Measurements from ENCODE around the gene RAB36. TPM values are rescaled to one million over a fixed set of nuclear protein-coding genes. Genes with fewer than 3 reads are reported as not detected.

Gene RAB36
- total RNA-seq, 1 donor from 2014 or later = 2.2 TPM

GRCh38 chr22:23187211-23187610 is 41.9 kb downstream of the RAB36 start:
- peak overlapping the region; percentile 2 for H3K4me3 Mint-ChIP-seq (ENCODE audit: unreplicated experiment)
- peaks cover 64% of the 10 kb centered on the region for H3K4me1 Mint-ChIP-seq (ENCODE audit: unreplicated experiment)
- no peaks in the 10 kb centered on the region for H3K9me3 Mint-ChIP-seq (ENCODE audit: unreplicated experiment)
- no peak for TF ChIP-seq CTCF (IDR thresholded peaks at IDR 0.05; ENCODE audit: unreplicated experiment)
- DNase-seq (ENCODE audit: low spot score) = no peak
- peaks cover 10% of the 10 kb centered on the region for H3K27me3 Mint-ChIP-seq (ENCODE audit: unreplicated experiment)
- no peak overlapping the region for H3K27ac Mint-ChIP-seq (ENCODE audit: unreplicated experiment)
- H3K36me3 Mint-ChIP-seq (ENCODE audit: low read depth, unreplicated experiment) = peaks cover 17% of the 10 kb centered on the region

- H3K27ac Mint-ChIP-seq (ENCODE audit: unreplicated experiment) = no peak overlapping the region
- H3K4me3 Mint-ChIP-seq (ENCODE audit: unreplicated experiment) = no peak overlapping the region
- TF ChIP-seq CTCF (IDR thresholded peaks at IDR 0.05; ENCODE audit: unreplicated experiment) = no peak
- H3K4me1 Mint-ChIP-seq (ENCODE audit: unreplicated experiment) = peaks cover 55% of the 10 kb centered on the region
- peaks cover 14% of the 10 kb centered on the region for H3K36me3 Mint-ChIP-seq (ENCODE audit: low read depth, unreplicated experiment)
- no peaks in the 10 kb centered on the region for H3K9me3 Mint-ChIP-seq (ENCODE audit: unreplicated experiment)
- peaks cover 10% of the 10 kb centered on the region for H3K27me3 Mint-ChIP-seq (ENCODE audit: unreplicated experiment)
- no peak for DNase-seq (ENCODE audit: low spot score)
Measured at GRCh38 chr22:23187871-23188700, 42.8 kb downstream of the RAB36 start.

GRCh38 chr22:23190526-23190925 is 45.2 kb downstream of the RAB36 start:
- no peak overlapping the region for H3K27ac Mint-ChIP-seq (ENCODE audit: unreplicated experiment)
- peaks cover 37% of the 10 kb centered on the region for H3K4me1 Mint-ChIP-seq (ENCODE audit: unreplicated experiment)
- H3K4me3 Mint-ChIP-seq (ENCODE audit: unreplicated experiment) = no peak overlapping the region
- DNase-seq (ENCODE audit: low spot score) = no peak
- H3K9me3 Mint-ChIP-seq (ENCODE audit: unreplicated experiment) = no peaks in the 10 kb centered on the region
- H3K36me3 Mint-ChIP-seq (ENCODE audit: low read depth, unreplicated experiment) = peaks cover 14% of the 10 kb centered on the region
- H3K27me3 Mint-ChIP-seq (ENCODE audit: unreplicated experiment) = peaks cover 10% of the 10 kb centered on the region
- no peak for TF ChIP-seq CTCF (IDR thresholded peaks at IDR 0.05; ENCODE audit: unreplicated experiment)

- peaks cover 26% of the 10 kb centered on the region for H3K4me1 Mint-ChIP-seq (ENCODE audit: unreplicated experiment)
- no peak for TF ChIP-seq CTCF (IDR thresholded peaks at IDR 0.05; ENCODE audit: unreplicated experiment)
- peaks cover 10% of the 10 kb centered on the region for H3K27me3 Mint-ChIP-seq (ENCODE audit: unreplicated experiment)
- H3K36me3 Mint-ChIP-seq (ENCODE audit: low read depth, unreplicated experiment) = peaks cover 14% of the 10 kb centered on the region
- no peak overlapping the region for H3K27ac Mint-ChIP-seq (ENCODE audit: unreplicated experiment)
- H3K4me3 Mint-ChIP-seq (ENCODE audit: unreplicated experiment) = no peak overlapping the region
- DNase-seq (ENCODE audit: low spot score) = no peak
- H3K9me3 Mint-ChIP-seq (ENCODE audit: unreplicated experiment) = no peaks in the 10 kb centered on the region
Measured at GRCh38 chr22:23192133-23192532, 46.9 kb downstream of the RAB36 start.

- Mint-ChIP-seq H3K4me3 (ENCODE audit: unreplicated experiment) (no peak overlapping the region), H3K27ac (ENCODE audit: unreplicated experiment) (no peak overlapping the region), H3K9me3 (ENCODE audit: unreplicated experiment) (no peaks in the 10 kb centered on the region), H3K27me3 (ENCODE audit: unreplicated experiment) (peaks cover 8% of the 10 kb centered on the region), H3K4me1 (ENCODE audit: unreplicated experiment) (peaks cover 25% of the 10 kb centered on the region), H3K36me3 (ENCODE audit: low read depth, unreplicated experiment) (peaks cover 16% of the 10 kb centered on the region)
- TF ChIP-seq CTCF (IDR thresholded peaks at IDR 0.05; ENCODE audit: unreplicated experiment) = no peak
- DNase-seq (ENCODE audit: low spot score) = no peak
Measured at GRCh38 chr22:23192558-23192957, 47.3 kb downstream of the RAB36 start.

Data from endothelial cell (in vitro differentiated cells).